ENCODE measurements around the gene DEFB132.

DEFB132 gene

GRCh38 chr20:266596-267562, 9.4 kb downstream of the DEFB132 start:
- DNase-seq = peak; percentile 72 to 90

GRCh38 chr20:270517-270916, 13.0 kb downstream of the DEFB132 start:
- no peak for DNase-seq

GRCh38 chr20:271069-271468, 13.5 kb downstream of the DEFB132 start:
- no peak for DNase-seq

- no peak for DNase-seq
These were observed 14.0 kb downstream of the DEFB132 start for GRCh38 chr20:271528-271927.

- DNase-seq = no peak
These were observed 15.2 kb downstream of the DEFB132 start for GRCh38 chr20:272718-273117.

GRCh38 chr20:273884-274283, 16.4 kb downstream of the DEFB132 start:
- DNase-seq = no peak

GRCh38 chr20:275791-276190, 18.3 kb downstream of the DEFB132 start:
- DNase-seq = no peak

GRCh38 chr20:276620-277495, 19.3 kb downstream of the DEFB132 start:
- no peak for DNase-seq

GRCh38 chr20:277496-277781, 19.9 kb downstream of the DEFB132 start:
- no peak for DNase-seq

- no peak for DNase-seq
These were observed 20.7 kb downstream of the DEFB132 start for GRCh38 chr20:278181-278580.

GRCh38 chr20:278607-279571, 21.4 kb downstream of the DEFB132 start:
- no peak for DNase-seq

GRCh38 chr20:284172-284571, 26.6 kb downstream of the DEFB132 start:
- no peak for DNase-seq

- DNase-seq = no peak
These were observed 29.0 kb downstream of the DEFB132 start for GRCh38 chr20:286508-286907.

- DNase-seq = no peak
These were observed 31.6 kb downstream of the DEFB132 start for GRCh38 chr20:288956-289692.

GRCh38 chr20:289693-290083, 32.2 kb downstream of the DEFB132 start:
- DNase-seq = no peak

- peak; percentile 92 to 95 for DNase-seq
These were observed 32.7 kb downstream of the DEFB132 start, which contains the start of gene C20orf96 for GRCh38 chr20:290084-290831. C20orf96 (minus strand) TSS chr20:290750; CDS start chr20:290610, 140 bp downstream.

GRCh38 chr20:294602-295001, 37.1 kb downstream of the DEFB132 start:
- no peak for DNase-seq

- DNase-seq = no peak
These were observed 38.3 kb downstream of the DEFB132 start for GRCh38 chr20:295804-296203.

GRCh38 chr20:297098-297924, 39.8 kb downstream of the DEFB132 start, which contains the start of gene ZCCHC3:
ZCCHC3 (plus strand) TSS chr20:297570; CDS start chr20:297587, 17 bp downstream.
- peak; percentile 70 to 94 for DNase-seq

Measured in NCI-H446 (cell line).